SHP77 treated with DMSO at 0.1 percent for 48 hours (cell line): Measurements from ENCODE around the gene VTCN1.
"Not testable (repeated sequence)": the region's sequence is repeated elsewhere in the genome, so short reads cannot be mapped to it uniquely, and the experiment has no call there.

Source experiments
- DNase-seq: peaks from one replicate; lab custom pipeline; 2025; lab: John Stamatoyannopoulos, UW

The VTCN1 gene

DNA sequence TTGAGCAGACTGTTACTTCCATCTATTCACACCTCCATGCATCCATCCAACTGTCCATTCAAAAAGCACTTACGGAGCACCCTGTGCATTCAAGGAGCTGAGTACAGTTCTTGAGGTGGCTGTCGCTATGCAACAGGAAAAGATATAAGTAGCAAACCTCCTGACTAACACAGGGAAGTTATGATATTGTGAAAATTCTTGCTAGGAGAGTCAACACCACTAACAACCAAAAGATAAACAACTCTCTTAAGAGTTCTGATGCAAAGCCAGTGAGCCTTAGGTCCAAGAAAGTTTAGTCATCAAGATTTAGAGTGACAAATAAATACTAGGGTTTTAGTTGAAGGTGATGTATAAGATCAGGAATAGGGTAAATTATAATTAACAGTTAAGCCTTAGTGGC is 44.7 kb downstream of the VTCN1 start:
- DNase-seq = no peak

DNA sequence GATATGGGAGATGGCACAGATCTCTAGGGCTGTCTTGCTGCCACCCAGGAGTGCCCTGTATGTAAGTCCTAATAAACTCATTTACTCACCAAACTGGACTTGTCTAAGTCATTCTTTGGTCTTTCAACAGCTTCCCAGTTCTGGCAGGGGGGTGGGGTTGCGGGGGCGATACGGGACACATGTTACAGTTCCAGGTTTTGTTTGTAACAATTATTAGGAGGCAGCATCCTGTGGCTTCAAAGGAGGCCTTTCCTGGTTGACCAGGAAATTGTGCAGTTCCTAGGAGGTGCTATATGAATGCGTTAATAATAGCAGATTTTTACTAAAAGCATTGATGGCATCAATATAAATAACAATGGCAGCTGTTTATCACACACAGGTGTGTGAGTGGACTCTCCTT is 46.5 kb downstream of the VTCN1 start:
- DNase-seq = no peak

DNA sequence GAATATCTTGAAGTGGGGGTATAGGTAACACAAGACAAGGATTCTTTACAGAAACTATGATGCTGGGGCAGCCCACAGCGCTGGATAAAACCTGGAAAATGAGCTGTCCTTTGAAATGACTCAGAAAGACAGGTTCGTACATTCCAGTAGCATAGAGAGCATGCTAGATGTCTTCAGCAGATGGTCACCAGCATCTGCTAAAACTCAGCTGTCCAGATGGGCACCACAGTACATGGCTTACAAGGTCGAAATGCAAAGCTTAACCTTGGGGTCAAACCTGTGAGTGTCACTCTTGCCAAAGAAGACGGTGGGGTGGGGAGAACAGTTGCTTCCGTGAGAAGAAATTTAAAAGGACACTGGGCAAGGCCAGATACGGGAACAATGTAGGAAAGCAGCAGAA is 47.9 kb downstream of the VTCN1 start:
- DNase-seq = no peak

DNA sequence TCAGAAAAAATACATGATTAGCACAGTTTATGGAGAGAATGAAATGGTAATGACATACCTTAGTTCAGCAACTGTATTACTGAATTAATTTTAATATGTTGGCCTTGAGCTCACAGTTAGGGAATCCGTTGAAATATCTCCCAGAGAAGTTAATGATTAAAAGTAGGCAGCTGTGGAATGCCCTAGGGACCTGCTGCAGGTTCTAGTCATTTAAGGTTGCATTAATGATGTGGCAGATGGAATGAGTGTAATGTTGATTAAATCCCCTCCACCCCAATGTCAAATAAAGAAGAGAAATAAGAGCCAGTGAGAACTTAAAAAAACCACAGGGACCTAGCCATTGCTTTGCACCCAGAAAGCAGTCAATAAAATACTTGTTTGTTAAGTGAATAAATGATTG is 48.8 kb downstream of the VTCN1 start:
- no peak for DNase-seq

DNA sequence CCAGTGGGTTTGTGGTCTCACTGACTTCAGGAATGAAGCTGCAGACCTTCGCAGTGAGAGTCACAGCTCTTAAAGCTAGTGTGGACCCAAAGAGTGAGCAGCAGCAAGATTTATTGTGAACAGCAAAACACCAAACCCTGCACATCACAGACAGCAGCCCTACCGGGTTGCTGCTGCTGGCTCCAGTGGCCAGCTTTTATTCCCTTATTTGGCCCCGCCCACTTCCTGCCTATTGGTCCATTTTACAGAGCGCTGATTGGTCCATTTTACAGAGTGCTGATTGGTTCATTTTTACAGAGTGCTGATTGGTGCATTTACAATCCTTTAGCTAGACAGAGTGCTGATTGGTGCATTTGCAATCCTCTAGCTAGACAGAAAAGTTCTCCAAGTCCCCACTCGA is 59.4 kb downstream of the VTCN1 start:
- DNase-seq = not testable (repeated sequence)

DNA sequence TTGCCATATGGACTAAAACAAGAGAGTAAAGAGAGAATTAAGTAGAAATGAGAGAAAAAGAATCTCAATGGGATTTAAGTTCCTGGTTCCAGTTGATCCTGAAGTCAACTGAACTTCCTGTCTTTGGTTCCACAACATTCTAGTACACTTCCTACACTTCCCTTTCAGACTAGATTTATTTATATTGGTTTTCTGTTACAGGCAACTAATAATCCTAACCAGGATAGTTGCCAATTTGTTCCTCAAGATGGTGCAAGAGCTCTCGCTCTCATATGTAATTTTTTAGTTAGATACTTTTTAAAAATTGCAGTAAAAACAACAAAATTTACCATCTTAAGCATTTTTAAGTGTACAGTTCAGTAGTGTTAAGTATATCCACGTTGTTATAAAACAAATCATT is 60.4 kb downstream of the VTCN1 start:
- no peak for DNase-seq

DNA sequence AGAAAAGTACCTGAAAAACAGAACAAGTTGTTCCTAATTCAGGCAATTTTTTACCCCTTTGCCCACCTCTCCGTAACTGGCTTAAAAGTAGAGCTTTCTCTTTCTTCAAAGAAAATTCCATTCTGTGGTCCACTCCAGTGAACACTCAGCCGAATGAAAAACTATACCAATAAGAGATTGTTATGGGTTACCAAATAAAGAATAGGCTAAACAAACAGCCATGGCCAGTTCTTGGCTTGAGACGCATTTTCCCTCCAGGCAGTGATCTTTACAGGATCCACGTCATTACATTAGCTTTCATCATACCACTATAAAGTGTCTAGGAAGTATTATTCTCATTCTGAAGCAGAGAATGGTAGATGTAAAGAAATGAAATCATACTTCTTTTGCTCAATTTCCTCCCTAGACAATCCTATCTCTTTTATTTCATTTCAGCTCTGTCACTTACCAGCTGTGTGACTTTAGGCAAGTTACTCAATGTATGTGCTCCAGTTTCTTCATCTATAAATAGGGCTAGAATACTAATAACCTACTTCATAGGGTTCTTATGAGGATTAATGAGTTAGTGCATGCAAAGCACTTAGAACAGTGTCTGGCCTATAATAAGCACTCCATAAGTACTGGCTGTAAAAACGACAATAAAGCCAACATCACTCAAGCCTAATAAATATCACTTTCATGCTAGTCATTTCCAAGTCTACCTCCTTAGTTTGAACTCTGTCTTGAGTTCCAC is 62.7 kb downstream of the VTCN1 start:
- DNase-seq = no peak

DNA sequence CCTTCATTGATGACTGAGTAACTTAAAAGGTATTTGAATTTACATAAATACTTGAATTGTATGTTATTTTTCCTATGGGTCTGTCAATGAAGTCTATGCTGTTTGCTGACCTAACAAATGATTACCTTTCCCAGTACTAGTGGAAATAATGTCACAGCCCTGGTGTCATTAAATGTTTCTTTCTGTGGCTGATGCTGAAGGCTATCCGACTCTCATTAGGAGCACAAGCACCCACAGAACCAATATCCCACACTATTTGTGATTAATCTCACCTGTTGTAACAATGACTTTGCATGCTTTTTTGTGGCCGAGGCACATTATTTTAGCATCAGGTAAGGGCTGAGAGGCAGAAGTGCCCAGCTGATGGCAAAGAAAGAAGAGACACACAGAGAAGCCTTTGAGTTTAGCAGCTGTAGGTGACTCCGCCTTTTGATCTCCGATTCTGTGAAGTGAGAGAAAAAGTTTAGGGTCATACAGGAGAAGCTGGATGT is 63.3 kb downstream of the VTCN1 start:
- no peak for DNase-seq

DNA sequence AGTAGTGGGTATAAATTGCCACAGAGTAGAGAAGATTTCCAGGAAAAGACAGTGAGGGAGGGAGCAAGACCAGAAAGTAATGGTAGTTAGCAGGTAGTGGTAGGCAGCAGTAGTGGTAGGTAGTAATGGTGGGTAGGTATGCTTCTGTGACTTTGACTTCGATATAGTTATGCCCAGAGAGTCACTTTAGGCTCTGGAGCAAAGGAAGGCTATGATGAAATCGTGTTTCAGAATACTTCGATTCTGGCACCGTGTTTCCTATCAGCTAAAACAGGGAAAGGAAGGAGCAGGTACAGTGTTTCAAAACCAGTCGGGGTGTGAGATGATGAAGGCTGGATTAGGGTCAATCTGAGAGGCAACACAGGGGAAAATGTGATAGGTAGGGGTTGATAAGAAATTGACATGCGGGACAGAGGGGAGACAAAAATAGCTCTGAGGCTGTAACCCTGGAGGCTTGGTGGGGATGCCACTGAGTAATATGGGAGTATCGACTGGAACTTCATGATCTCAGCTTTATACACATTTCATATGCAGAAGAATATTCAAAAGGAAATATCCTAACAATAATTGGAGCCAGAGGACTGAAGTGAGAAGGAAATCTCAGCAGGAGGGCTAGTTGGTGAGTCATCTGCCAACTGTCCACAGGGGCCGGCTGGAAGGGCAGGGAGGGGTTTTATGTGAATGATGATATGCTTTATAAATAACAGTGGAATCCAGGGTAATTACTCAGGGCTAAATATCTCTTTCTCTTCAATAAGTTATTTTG is 64.0 kb downstream of the VTCN1 start:
- no peak for DNase-seq

DNA sequence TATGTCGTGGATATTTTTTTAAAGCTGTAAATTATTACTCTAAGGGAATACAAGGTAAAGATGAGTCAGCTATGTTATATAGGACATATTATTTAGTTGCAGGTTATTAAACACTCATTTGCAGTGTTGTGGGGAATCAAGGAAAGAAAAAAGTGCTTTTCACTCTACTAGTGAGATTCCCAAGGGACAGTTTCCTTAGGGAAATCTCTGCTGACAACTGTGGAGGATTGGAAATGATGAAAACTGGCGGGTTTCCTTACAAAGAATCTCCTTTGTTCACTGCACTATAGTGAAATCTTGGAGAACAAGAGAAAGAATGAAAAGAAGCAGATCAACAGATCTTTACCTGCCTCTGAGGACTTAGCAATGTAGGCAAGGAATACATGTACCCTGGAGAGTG is 64.7 kb downstream of the VTCN1 start:
- DNase-seq = no peak

DNA sequence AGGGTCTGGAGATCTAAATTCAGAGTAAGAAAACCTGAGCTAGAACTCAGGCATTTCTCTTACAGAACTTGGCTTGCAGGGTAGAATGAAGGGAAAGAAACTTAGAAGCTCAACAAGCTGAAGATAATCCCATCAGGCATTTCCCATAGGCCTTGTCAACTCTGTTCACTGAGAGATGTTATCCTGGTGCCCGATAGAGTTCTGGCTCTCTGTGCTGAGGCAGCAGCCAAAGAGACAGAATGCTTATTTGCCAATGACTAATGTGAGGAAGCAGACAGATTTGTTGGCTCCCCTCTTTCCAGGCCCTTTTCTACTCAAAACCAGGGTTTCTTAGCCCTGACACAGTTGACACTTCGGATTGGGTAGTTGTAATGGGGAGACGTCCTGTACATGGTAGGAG is 66.9 kb downstream of the VTCN1 start:
- DNase-seq = no peak

DNA sequence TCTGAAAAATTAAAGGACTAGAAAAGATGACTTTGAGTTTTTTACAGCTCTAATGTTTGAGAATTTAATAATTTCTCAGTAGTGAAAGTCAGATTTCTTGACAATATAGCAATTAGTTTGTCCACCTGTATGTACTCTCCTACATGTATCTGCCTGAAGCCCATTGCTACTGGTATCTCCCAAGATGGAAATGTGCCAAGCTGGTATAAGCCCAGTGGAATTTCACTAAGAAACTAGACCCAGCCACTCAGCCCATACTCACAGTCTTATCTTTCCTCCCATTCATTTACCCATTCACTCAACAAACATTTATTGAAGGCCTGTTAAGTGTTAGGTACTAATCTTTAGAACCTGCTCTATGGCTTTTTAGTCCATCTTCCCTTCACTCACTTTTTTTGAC is 67.6 kb downstream of the VTCN1 start:
- no peak for DNase-seq

DNA sequence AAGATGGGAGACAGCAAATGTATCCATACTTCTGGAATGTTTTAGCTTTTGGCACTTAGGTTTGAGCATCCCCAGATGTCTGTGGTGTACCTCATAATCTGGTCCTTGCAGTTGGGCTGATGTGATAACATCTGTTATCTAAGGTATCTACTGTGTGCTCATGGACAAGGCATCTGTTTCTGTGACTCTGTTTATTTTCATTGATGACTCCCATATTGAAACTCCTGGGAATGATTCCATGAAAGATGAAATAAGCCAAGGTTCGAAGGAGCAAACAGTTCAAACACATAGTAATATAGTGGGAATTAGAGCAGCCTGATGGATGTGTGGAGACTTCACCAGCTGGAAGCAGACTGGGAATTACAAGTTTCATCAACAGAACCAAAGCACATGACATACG is 68.5 kb downstream of the VTCN1 start:
- no peak for DNase-seq

DNA sequence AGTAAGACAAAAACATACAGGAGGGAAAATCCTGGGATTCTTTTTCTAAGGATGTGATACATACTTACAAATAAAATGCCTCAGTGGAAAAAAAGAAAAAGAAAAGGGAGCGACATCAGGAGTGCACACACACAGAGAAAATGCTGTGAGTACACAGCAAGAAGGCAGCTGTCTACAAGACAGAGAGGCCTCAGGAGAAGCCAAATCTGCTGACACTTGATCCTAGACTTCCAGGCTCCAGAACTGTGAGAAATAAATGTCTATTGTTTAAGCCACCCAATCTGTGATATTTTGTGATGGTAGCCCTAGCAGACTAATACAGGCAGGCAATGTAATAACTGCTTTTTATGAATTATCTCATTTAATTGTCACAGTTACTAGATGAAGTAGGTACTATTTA is 72.2 kb downstream of the VTCN1 start:
- DNase-seq = no peak

DNA sequence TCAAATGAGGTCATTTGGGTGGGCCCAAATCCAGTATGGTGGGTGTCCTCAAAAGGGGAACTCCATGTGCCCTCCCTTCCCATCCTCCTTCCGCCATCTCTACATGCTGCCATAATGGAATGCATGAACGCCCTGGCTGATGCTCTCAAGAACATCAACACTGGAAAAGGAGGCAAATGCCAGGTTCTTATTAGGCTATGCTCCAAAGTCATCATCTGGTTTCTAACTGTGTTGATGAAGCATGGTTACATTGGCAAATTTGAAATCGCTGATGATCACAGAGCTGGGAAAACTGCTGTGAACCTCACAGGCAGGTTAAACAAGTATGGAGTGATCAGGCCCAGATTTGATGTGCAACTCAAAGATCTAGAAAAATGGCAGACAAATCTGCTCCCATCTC is 72.6 kb downstream of the VTCN1 start:
- no peak for DNase-seq

DNA sequence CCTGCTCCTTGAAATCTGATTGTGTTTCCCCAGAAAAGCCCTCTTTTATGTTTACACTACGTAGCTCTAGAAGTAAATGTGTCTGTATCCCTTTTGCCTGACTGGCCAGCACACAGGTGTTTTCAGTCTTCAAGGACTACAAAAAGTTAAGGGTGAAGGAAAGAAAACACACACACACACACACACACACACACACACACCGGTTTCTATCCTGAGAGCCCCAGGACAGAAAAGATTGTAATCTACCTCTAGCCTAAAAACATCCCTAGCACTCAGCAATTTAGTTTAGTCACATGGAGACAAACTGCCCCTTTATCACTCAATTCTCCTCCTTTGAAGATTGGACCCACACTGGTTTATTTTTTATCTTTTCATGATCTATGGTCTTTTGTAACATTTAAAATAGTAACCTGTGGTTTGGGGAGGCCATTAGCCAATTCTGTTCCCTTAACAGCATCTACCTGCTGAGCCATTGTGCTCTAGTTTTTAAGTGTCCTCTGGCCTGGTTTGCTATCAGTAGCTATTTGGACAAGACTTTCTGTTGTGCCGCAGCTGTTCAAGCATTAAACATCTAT is 73.4 kb downstream of the VTCN1 start:
- DNase-seq = no peak

DNA sequence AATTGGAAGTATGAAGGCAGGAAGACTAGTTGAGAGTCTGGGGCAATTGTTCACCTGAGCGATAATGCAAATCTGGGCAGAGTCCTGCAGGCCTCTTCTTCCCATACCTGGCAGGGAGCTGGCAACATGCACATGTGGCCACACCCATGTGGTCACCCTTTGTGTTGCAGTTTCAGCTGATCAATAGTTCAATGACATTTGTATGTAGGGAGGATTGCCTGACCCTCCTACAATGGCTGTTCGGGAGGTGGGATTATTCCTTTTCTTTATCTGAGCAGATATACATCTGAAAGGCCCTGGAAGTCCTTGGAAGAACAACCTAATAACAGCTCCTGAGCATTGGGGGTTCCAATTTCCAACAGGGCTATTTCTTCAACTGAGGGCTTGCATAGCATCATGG is 74.0 kb downstream of the VTCN1 start:
- no peak for DNase-seq

DNA sequence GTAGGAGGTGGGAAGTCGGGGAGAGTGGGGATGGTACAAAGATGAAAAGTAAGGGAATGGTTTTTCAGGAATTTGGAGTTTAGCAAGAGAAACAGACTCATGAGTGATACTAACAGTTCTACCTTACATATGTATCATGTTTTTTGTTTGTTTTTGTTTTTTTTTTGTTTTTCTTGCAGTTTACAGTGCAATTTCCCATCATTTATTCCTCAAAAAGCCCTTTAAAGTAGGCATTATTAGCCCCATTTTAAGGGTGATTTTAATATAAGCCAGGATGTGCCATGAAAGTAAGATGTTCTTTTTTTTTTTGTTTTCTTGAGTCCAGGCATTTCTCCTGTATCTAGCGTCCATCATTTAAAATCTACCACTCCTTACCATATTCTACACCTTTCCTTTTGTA is 75.4 kb downstream of the VTCN1 start:
- no peak for DNase-seq

DNA sequence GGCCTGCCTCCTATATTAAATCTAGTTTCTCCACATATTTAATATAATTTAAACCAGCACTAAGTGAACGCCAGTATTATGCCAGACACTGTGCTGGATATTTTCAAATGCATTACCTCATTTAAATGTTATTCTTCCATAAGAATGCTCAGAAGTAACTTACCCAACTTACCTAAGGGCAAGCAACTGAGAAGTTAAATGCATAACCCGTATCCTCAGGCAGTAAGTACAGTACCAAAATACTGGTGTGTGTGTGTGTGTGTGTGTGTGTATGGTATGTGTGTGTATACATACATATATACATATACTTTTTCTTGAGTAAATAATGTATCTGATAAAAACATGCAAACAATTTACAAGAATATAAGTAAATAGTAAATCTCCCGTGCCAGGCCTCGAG is 80.2 kb downstream of the VTCN1 start:
- DNase-seq = no peak

DNA sequence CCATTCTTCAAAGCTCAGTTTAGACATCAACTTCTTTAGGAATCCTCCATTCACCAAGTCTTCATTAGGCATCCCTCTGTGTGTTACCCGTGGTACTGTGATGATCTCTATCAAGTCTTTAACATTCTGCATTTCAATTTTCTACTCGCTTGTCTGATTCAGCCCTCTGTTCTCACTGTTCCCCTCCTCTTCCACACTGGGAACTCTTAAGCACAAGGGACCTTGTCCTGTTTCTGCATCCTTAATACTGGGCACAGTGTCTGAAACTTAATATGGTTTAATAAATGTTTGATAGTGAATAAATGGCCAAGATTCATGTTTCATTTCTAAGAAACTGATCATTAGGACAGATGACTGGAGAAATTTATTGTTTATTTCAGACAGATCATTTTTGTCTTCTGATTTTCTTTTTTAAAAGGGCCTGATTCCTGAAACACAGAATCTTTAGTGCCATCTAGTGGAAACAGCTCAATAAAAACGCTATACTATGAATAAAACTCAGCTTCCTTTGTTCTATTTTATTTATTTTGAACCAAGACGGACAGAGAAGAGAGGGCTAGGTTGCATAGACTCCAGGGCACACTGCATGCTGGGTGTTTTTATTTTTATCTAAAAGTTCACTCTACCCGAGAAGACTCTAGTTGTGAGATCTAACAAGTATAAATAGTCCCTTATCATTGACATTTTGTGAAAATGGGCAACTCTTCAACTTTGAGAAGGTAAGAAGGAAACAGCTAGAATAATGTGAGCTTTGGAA is 82.2 kb downstream of the VTCN1 start:
- DNase-seq = no peak

DNA sequence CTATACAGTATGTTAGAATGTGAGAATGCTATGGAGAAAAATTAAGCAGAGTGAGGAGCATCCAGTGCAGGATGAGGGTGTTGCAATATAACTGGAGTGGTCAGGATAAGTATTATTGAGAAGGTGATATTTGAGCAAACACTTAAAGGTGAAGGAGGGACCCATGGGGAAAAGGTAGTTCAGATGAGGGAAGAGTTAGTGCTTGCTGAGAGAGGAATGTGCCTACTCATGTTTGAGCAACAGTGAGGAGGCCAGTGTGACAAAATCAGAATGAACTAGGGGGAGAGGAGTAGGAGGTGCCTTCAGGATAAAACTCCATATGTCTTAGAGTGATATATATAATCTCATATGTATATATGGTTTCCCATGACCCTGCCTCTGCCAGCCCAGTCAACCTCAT is 82.9 kb downstream of the VTCN1 start:
- no peak for DNase-seq

DNA sequence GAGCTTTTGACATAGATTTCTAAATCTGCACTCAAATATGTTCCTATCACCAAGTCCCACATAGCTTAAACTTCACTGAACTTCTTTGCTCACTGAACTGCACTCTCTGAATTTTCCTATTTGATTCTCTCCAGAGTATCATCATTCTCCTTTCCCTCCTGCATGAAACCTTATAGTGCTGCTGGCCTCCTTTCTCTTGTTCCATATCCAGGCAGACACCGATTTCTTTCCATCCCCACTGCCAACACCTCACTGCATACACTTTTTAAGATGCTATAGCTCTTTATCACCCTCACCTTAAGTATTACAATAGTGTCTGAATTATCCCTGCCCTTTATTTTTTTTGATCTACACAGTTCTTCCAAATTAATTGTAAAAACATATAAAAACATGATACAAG is 86.1 kb downstream of the VTCN1 start:
- DNase-seq = no peak

DNA sequence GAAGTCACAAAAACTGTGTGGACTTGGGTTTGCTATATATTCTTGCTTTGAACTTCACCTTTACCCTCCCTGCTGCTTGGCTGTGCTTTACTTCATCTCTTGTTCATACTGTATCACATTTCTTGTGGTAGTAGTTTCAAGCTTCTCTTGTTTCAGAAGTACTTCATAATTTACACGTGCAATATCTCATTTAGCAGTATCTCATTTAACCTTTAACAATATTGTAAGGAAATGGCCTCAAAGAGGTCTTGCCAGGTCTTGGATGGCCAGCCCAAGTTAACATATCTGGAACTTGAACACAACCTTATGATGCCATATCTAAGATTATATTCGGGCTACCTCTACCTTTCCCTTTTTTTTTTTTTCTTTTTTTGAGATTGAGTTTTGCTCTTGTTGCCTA is 87.5 kb downstream of the VTCN1 start:
- no peak for DNase-seq
